Immature natural killer cell (primary cell): ENCODE data around the gene ROR2. TPM values are rescaled to one million over a fixed set of nuclear protein-coding genes. Genes with fewer than 3 reads are reported as not detected.

ENCODE experiments used
- DNase-seq, 3 donors: peaks; one replicate each; pipeline ENCODE4 v3.0.0; 2022; ENCODE audit warnings: mixed read lengths in 1 of 3
- H3K27ac Mint-ChIP-seq, 6 donors: one replicate each; pipeline ENCODE4 v1.8.0; 2020; ENCODE audit warnings: mixed read lengths in 6 of 6, mild to moderate bottlenecking in 5 of 6, inconsistent platforms in 4 of 6, moderate library complexity in 3 of 6
- H3K27me3 Mint-ChIP-seq, 3 donors: one replicate each; pipeline ENCODE4 v1.8.0; 2020 to 2021; ENCODE audit warnings: low read depth in 3 of 3, mild to moderate bottlenecking in 3 of 3, mixed read lengths in 3 of 3, moderate library complexity in 3 of 3, inconsistent platforms in 1 of 3
- H3K36me3 Mint-ChIP-seq, 3 donors: one replicate each; pipeline ENCODE4 v1.8.0; 2020; ENCODE audit warnings: mixed read lengths in 3 of 3, inconsistent platforms in 2 of 3, mild to moderate bottlenecking in 2 of 3
- H3K4me1 Mint-ChIP-seq, 2 donors: one replicate each; pipeline ENCODE4 v1.8.0; 2020; ENCODE audit warnings: inconsistent platforms in 2 of 2, mild to moderate bottlenecking in 2 of 2, mixed read lengths in 2 of 2, moderate library complexity in 1 of 2
- H3K4me3 Mint-ChIP-seq, 5 donors: one replicate each; pipeline ENCODE4 v1.8.0; 2020; ENCODE audit warnings: mild to moderate bottlenecking in 5 of 5, mixed read lengths in 5 of 5, inconsistent platforms in 3 of 5, moderate library complexity in 3 of 5
- H3K9me3 Mint-ChIP-seq, 6 donors: one replicate each; pipeline ENCODE4 v1.8.0; 2020; ENCODE audit warnings: mild to moderate bottlenecking in 6 of 6, mixed read lengths in 6 of 6, inconsistent platforms in 4 of 6, moderate library complexity in 3 of 6
- polyA plus RNA-seq, 3 donors: library from polyadenylated mRNA; unstranded; fragments of 300-500 nt; fragmentation: Illumina TruSeq; gene quantifications; one replicate each; pipeline ENCODE4 v1.2.3, GENCODE V29; 2021

ROR2 gene
- polyA plus RNA-seq, 3 donors from 2014 or later, result not detected

GRCh38 chr9:91908746-91909145 is 41.3 kb downstream of the ROR2 start:
- H3K27me3 Mint-ChIP-seq, result peaks cover 0 to 3% (median 0%) of the 10 kb centered on the region in 3 donors
- DNase-seq, result no peak
- H3K4me3 Mint-ChIP-seq, result no peak overlapping the region
- H3K9me3 Mint-ChIP-seq, result no peaks in the 10 kb centered on the region
- H3K4me1 Mint-ChIP-seq, result peaks cover 0 to 3% of the 10 kb centered on the region in 2 donors
- no peaks in the 10 kb centered on the region for H3K36me3 Mint-ChIP-seq
- no peak overlapping the region for H3K27ac Mint-ChIP-seq

GRCh38 chr9:91908293-91908623 is 41.8 kb downstream of the ROR2 start:
- Mint-ChIP-seq H3K36me3 (no peaks in the 10 kb centered on the region), H3K4me1 (peaks cover 0 to 6% of the 10 kb centered on the region in 2 donors), H3K9me3 (no peaks in the 10 kb centered on the region), H3K4me3 (peak overlapping the region in 1 of 5 donors; percentile 2), H3K27me3 (peaks cover 0 to 3% (median 3%) of the 10 kb centered on the region in 3 donors), H3K27ac (peak overlapping the region in 3 of 6 donors; percentile 47 to 52 (median 47))
- DNase-seq, result no peak

GRCh38 chr9:91907484-91908292 is 42.3 kb downstream of the ROR2 start:
- H3K27me3 Mint-ChIP-seq, result peaks cover 0 to 4% (median 3%) of the 10 kb centered on the region in 3 donors
- no peak for DNase-seq
- no peaks in the 10 kb centered on the region for H3K36me3 Mint-ChIP-seq
- no peaks in the 10 kb centered on the region for H3K9me3 Mint-ChIP-seq
- H3K4me1 Mint-ChIP-seq, result peaks cover 0 to 6% of the 10 kb centered on the region in 2 donors
- H3K4me3 Mint-ChIP-seq, result peak overlapping the region in 1 of 5 donors; percentile 2
- H3K27ac Mint-ChIP-seq, result peak overlapping the region in 3 of 6 donors; percentile 6 to 52 (median 26)

- no peak overlapping the region for H3K4me3 Mint-ChIP-seq
- peak overlapping the region in 2 of 6 donors; percentile 40 to 78 for H3K27ac Mint-ChIP-seq
- no peaks in the 10 kb centered on the region for H3K9me3 Mint-ChIP-seq
- H3K27me3 Mint-ChIP-seq, result peaks cover 1 to 4% (median 3%) of the 10 kb centered on the region in 3 donors
- DNase-seq, result peak; percentile 63 to 74 (median 71)
- no peaks in the 10 kb centered on the region for H3K36me3 Mint-ChIP-seq
- H3K4me1 Mint-ChIP-seq, result peaks cover 0 to 6% of the 10 kb centered on the region in 2 donors
Measured at GRCh38 chr9:91905991-91906469, 44.0 kb downstream of the ROR2 start.

GRCh38 chr9:91905237-91905650 is 44.8 kb downstream of the ROR2 start:
- H3K4me3 Mint-ChIP-seq, result no peak overlapping the region
- H3K9me3 Mint-ChIP-seq, result no peaks in the 10 kb centered on the region
- peaks cover 0 to 6% of the 10 kb centered on the region in 2 donors for H3K4me1 Mint-ChIP-seq
- no peak overlapping the region for H3K27ac Mint-ChIP-seq
- no peaks in the 10 kb centered on the region for H3K36me3 Mint-ChIP-seq
- H3K27me3 Mint-ChIP-seq, result peaks cover 1 to 4% (median 3%) of the 10 kb centered on the region in 3 donors
- no peak for DNase-seq

- no peak for DNase-seq
- H3K4me3 Mint-ChIP-seq, result no peak overlapping the region
- peaks cover 0 to 6% of the 10 kb centered on the region in 2 donors for H3K4me1 Mint-ChIP-seq
- H3K27me3 Mint-ChIP-seq, result peaks cover 1 to 4% (median 3%) of the 10 kb centered on the region in 3 donors
- no peaks in the 10 kb centered on the region for H3K36me3 Mint-ChIP-seq
- no peaks in the 10 kb centered on the region for H3K9me3 Mint-ChIP-seq
- no peak overlapping the region for H3K27ac Mint-ChIP-seq
Measured at GRCh38 chr9:91904588-91905236, 45.3 kb downstream of the ROR2 start.

GRCh38 chr9:91903126-91903911 is 46.7 kb downstream of the ROR2 start:
- Mint-ChIP-seq H3K4me3 (peak overlapping the region in 1 of 5 donors; percentile 8), H3K27ac (peak overlapping the region in 2 of 6 donors; percentile 17 to 60), H3K27me3 (peaks cover 3 to 6% (median 3%) of the 10 kb centered on the region in 3 donors), H3K4me1 (peaks cover 0 to 6% of the 10 kb centered on the region in 2 donors), H3K36me3 (no peaks in the 10 kb centered on the region), H3K9me3 (no peaks in the 10 kb centered on the region)
- no peak for DNase-seq

GRCh38 chr9:91902475-91903125 is 47.4 kb downstream of the ROR2 start:
- Mint-ChIP-seq H3K36me3 (no peaks in the 10 kb centered on the region), H3K4me1 (peaks cover 0 to 6% of the 10 kb centered on the region in 2 donors), H3K9me3 (no peaks in the 10 kb centered on the region), H3K27me3 (peaks cover 3 to 6% (median 3%) of the 10 kb centered on the region in 3 donors), H3K4me3 (no peak overlapping the region), H3K27ac (no peak overlapping the region)
- DNase-seq, result no peak

GRCh38 chr9:91900797-91901177 is 49.2 kb downstream of the ROR2 start:
- no peaks in the 10 kb centered on the region for H3K36me3 Mint-ChIP-seq
- no peak for DNase-seq
- no peak overlapping the region for H3K4me3 Mint-ChIP-seq
- H3K4me1 Mint-ChIP-seq, result peaks cover 0 to 3% of the 10 kb centered on the region in 2 donors
- H3K27me3 Mint-ChIP-seq, result peaks cover 0 to 10% (median 6%) of the 10 kb centered on the region in 3 donors
- no peaks in the 10 kb centered on the region for H3K9me3 Mint-ChIP-seq
- no peak overlapping the region for H3K27ac Mint-ChIP-seq

GRCh38 chr9:91900055-91900796 is 49.8 kb downstream of the ROR2 start:
- Mint-ChIP-seq H3K27ac (no peak overlapping the region), H3K27me3 (peaks cover 0 to 10% (median 6%) of the 10 kb centered on the region in 3 donors), H3K36me3 (no peaks in the 10 kb centered on the region), H3K4me3 (no peak overlapping the region), H3K4me1 (peaks cover 0 to 3% of the 10 kb centered on the region in 2 donors), H3K9me3 (no peaks in the 10 kb centered on the region)
- DNase-seq, result no peak

GRCh38 chr9:91899594-91899993 is 50.4 kb downstream of the ROR2 start:
- Mint-ChIP-seq H3K27me3 (peaks cover 0 to 12% (median 6%) of the 10 kb centered on the region in 3 donors), H3K4me1 (peaks cover 0 to 3% of the 10 kb centered on the region in 2 donors), H3K4me3 (no peak overlapping the region), H3K36me3 (no peaks in the 10 kb centered on the region), H3K9me3 (no peaks in the 10 kb centered on the region), H3K27ac (no peak overlapping the region)
- DNase-seq, result no peak

- DNase-seq, result no peak
- Mint-ChIP-seq H3K4me1 (peaks cover 0 to 3% of the 10 kb centered on the region in 2 donors), H3K9me3 (no peaks in the 10 kb centered on the region), H3K27me3 (peaks cover 0 to 13% (median 6%) of the 10 kb centered on the region in 3 donors), H3K4me3 (no peak overlapping the region), H3K27ac (no peak overlapping the region), H3K36me3 (no peaks in the 10 kb centered on the region)
Measured at GRCh38 chr9:91899219-91899563, 50.8 kb downstream of the ROR2 start.
